ENCODE measurements around the gene MTOR. TPM values are rescaled to one million over a fixed set of nuclear protein-coding genes. Genes with fewer than 3 reads are reported as not detected.
A peak's percentile ranks its signal among the peaks of the same experiment; 100 is the strongest.

The MTOR gene
- total RNA-seq, 1 experiment from 2014 or later = 48.0 TPM

GRCh38 chr1:11072216-11072917 is 190.0 kb downstream of the MTOR start:
- H3K27me3 ChIP-seq (ENCODE audit: low read length) = no peaks in the 10 kb centered on the region
- intact Hi-C loops (cut with micrococcal nuclease) = no loop called here
- H3K4me2 ChIP-seq (ENCODE audit: low read length) = no peak overlapping the region
- TF ChIP-seq EZH2 (IDR thresholded peaks at IDR 0.05; ENCODE audit: low read length, unreplicated experiment) (no peak), EZH2phosphoT487 (IDR thresholded peaks at IDR 0.05; ENCODE audit: borderline replicate concordance, low read length) (no peak)
- no peaks in the 10 kb centered on the region for H3K4me1 ChIP-seq (ENCODE audit: insufficient read depth, low read length)
- no peak for ATAC-seq
- no peak overlapping the region for H3K4me3 ChIP-seq (ENCODE audit: low read length)
- DNase-seq = no peak
- peaks cover 67% of the 10 kb centered on the region for H3K36me3 ChIP-seq (ENCODE audit: low read depth, low read length)
- ChIA-PET CTCF (interaction anchor here (0.6 to 1.2 kb wide), 2 partner anchors 8 to 35 kb away, joined by 3 read pairs; no protein-coding TSS in a partner anchor), POLR2A (ENCODE audit: unreplicated experiment) (no interaction called here)
- H3K9me2 ChIP-seq (replicated peaks; ENCODE audit: low read length) = no peaks in the 10 kb centered on the region
- BruUV-seq (replicated peaks) = no TSS peak
- no peak overlapping the region for H2AFZ ChIP-seq (ENCODE audit: low read length)
- no peaks in the 10 kb centered on the region for H3F3A ChIP-seq (ENCODE audit: low read length, unreplicated experiment)
- H3K79me2 ChIP-seq (ENCODE audit: low read length) = no peaks in the 10 kb centered on the region
- H3K9ac ChIP-seq (ENCODE audit: low read length) = no peak overlapping the region
- no peak overlapping the region for H3K27ac ChIP-seq (ENCODE audit: low read length)
- H4K20me1 ChIP-seq (ENCODE audit: low read length) = no peaks in the 10 kb centered on the region
- no peaks in the 10 kb centered on the region for H3K9me3 ChIP-seq (ENCODE audit: low read length)

DNA sequence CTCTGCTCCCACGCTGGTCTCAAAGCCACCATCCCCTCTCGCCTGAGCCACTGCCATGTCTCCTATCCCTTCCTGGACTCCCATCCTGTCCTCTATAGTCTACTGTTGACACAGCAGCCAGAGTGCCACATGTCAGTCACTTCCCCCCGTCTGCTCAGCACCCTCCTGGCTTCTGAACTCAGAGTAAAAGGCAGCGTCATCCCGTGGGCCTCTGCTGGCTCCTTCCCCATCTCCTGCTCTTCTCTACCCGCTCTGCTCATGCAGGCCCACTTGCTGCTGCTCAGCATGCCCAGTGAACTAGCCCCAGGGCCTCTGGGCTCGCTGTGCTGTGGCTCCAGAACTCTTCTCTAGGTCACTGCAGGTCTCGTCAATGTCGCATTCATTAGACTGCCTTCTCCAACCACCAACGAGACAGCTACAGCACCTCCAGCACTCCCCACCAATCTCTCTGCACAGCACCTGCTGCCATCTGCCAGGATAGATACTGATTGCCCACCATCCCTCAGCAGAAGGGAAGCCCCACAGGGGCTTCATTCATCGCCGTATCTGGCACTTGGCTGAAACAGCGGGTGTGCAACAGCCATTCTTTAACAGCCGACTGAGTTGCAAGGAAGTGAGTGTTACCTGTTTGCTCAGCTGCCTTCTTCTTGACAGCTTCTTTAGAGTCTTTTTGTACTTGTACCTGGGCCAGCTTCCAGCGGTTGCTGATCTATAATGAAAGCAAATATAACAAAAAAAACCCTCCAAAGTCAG is 190.7 kb downstream of the MTOR start:
- Histone ChIP-seq H3K27ac (ENCODE audit: low read length) (no peak overlapping the region), H3K9ac (ENCODE audit: low read length) (no peak overlapping the region), H2AFZ (ENCODE audit: low read length) (no peak overlapping the region), H3K79me2 (ENCODE audit: low read length) (no peaks in the 10 kb centered on the region), H3K9me3 (ENCODE audit: low read length) (no peaks in the 10 kb centered on the region), H3K4me2 (ENCODE audit: low read length) (no peak overlapping the region), H3F3A (ENCODE audit: low read length, unreplicated experiment) (no peaks in the 10 kb centered on the region), H3K27me3 (ENCODE audit: low read length) (no peaks in the 10 kb centered on the region), H3K4me3 (ENCODE audit: low read length) (no peak overlapping the region), H3K36me3 (ENCODE audit: low read depth, low read length) (peaks cover 63% of the 10 kb centered on the region), H4K20me1 (ENCODE audit: low read length) (no peaks in the 10 kb centered on the region), H3K9me2 (replicated peaks; ENCODE audit: low read length) (no peaks in the 10 kb centered on the region), H3K4me1 (ENCODE audit: insufficient read depth, low read length) (no peaks in the 10 kb centered on the region)
- ChIA-PET CTCF (interaction anchor here (0.6 to 1.2 kb wide), 2 partner anchors 7 to 34 kb away, joined by 3 read pairs; no protein-coding TSS in a partner anchor), POLR2A (ENCODE audit: unreplicated experiment) (no interaction called here)
- ATAC-seq = no peak
- BruUV-seq (replicated peaks) = no TSS peak
- TF ChIP-seq EZH2phosphoT487 (IDR thresholded peaks at IDR 0.05; ENCODE audit: borderline replicate concordance, low read length) = no peak
- TF ChIP-seq CTCF (conservative IDR thresholded peaks at IDR 0.05; ENCODE audit: low read depth, low read length) = no peak
- no peak for TF ChIP-seq EZH2 (IDR thresholded peaks at IDR 0.05; ENCODE audit: low read length, unreplicated experiment)
- DNase-seq = no peak
- intact Hi-C loops (cut with micrococcal nuclease) = no loop called here

- H3K27ac ChIP-seq (ENCODE audit: low read length) = no peak overlapping the region
- BruUV-seq (replicated peaks) = TSS peak; percentile 26
- H3K27me3 ChIP-seq (ENCODE audit: low read length) = no peaks in the 10 kb centered on the region
- H3K9me3 ChIP-seq (ENCODE audit: low read length) = no peaks in the 10 kb centered on the region
- ChIA-PET POLR2A (ENCODE audit: unreplicated experiment) (no interaction called here), CTCF (no interaction called here)
- intact Hi-C loops (cut with micrococcal nuclease) = no loop called here
- H2AFZ ChIP-seq (ENCODE audit: low read length) = no peak overlapping the region
- H3F3A ChIP-seq (ENCODE audit: low read length, unreplicated experiment) = no peaks in the 10 kb centered on the region
- no peaks in the 10 kb centered on the region for H3K9me2 ChIP-seq (replicated peaks; ENCODE audit: low read length)
- no peak overlapping the region for H3K4me3 ChIP-seq (ENCODE audit: low read length)
- H4K20me1 ChIP-seq (ENCODE audit: low read length) = no peaks in the 10 kb centered on the region
- H3K9ac ChIP-seq (ENCODE audit: low read length) = no peak overlapping the region
- no peak overlapping the region for H3K4me2 ChIP-seq (ENCODE audit: low read length)
- no peak for DNase-seq
- ATAC-seq = no peak
- no peaks in the 10 kb centered on the region for H3K4me1 ChIP-seq (ENCODE audit: insufficient read depth, low read length)
- peaks cover 61% of the 10 kb centered on the region for H3K36me3 ChIP-seq (ENCODE audit: low read depth, low read length)
- TF ChIP-seq CTCF (conservative IDR thresholded peaks at IDR 0.05; ENCODE audit: low read depth, low read length) (no peak), EZH2 (IDR thresholded peaks at IDR 0.05; ENCODE audit: low read length, unreplicated experiment) (no peak), EZH2phosphoT487 (IDR thresholded peaks at IDR 0.05; ENCODE audit: borderline replicate concordance, low read length) (no peak)
- no peaks in the 10 kb centered on the region for H3K79me2 ChIP-seq (ENCODE audit: low read length)
These were observed 191.5 kb downstream of the MTOR start for GRCh38 chr1:11070876-11071275.
